ENCODE measurements around the gene DCAF6. TPM values are rescaled to one million over a fixed set of nuclear protein-coding genes. Genes with fewer than 3 reads are reported as not detected.

The DCAF6 gene
- total RNA-seq, 4 donors from 2014 or later: 99.6 to 137 (median 115) TPM

- TF ChIP-seq CTCF (IDR thresholded peaks at IDR 0.05): no peak
- no peak for ATAC-seq
- Histone ChIP-seq H3K4me1 (peaks cover 0 to 6% (median 0%) of the 10 kb centered on the region in 3 donors), H3K36me3 (peaks cover 0 to 43% of the 10 kb centered on the region in 2 donors), H3K4me3 (no peak overlapping the region), H3K27ac (no peak overlapping the region), H3K9me3 (no peaks in the 10 kb centered on the region), H3K27me3 (no peaks in the 10 kb centered on the region)
- 64 to 78% methylated on average over 2 of the region's 2 CpGs for WGBS, 2 donors (ENCODE audit: low coverage in 1 of 2)
Measured at GRCh38 chr1:167994560-167994959, 58.1 kb downstream of the DCAF6 start.

DNA sequence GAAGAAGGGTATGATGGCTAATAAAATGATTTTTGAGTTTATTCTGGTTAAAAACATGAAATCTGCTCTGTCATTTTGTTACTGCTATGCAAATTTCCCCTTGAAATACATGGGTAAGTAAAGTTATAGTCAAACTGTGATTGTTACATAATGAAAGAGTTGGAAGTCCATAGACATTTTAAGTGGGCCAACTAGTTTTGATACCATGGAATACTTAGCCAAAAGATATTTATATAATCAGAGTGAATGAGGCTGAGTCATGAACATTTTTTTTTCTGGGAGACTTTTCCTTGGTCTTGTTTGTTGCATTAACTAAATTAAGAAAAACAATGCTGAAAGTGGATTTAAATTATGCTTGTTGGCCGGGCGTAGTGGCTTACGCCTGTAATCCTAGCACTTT is 58.6 kb downstream of the DCAF6 start:
- no peak overlapping the region for H3K4me3 ChIP-seq
- no peaks in the 10 kb centered on the region for H3K9me3 ChIP-seq
- H3K36me3 ChIP-seq: peaks cover 0 to 43% of the 10 kb centered on the region in 2 donors
- 78 to 83% methylated on average over 3 of the region's 3 CpGs for WGBS, 2 donors (ENCODE audit: low coverage in 1 of 2)
- H3K27ac ChIP-seq: no peak overlapping the region
- ATAC-seq: no peak
- H3K4me1 ChIP-seq: peaks cover 0 to 6% (median 0%) of the 10 kb centered on the region in 3 donors
- TF ChIP-seq EP300 (IDR thresholded peaks at IDR 0.05) (no peak), POLR2AphosphoS5 (IDR thresholded peaks at IDR 0.05) (no peak), CTCF (IDR thresholded peaks at IDR 0.05) (no peak), POLR2A (IDR thresholded peaks at IDR 0.05) (no peak)
- no peaks in the 10 kb centered on the region for H3K27me3 ChIP-seq

DNA sequence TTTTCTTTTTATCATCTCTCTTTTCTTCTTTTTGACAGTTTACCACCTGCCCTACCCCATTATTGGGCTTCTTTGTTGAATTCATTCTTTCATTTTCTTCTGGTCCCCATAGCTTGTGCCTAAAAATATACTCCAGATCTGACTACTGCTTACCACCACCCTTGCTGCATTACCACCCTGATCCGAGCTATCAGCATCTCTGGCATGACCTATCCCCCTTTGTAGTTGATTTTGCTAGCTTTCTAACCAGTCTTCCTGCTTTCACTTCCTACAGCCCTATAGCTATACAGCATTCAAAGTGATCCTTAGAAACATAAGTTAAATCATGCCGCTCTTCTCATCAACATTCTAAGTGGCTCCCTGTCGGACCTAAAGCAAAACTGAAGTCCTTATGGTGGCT is 59.8 kb downstream of the DCAF6 start:
- H3K27me3 ChIP-seq: no peaks in the 10 kb centered on the region
- WGBS, 2 donors (ENCODE audit: low coverage in 1 of 2): 87 to 97% methylated on average over 3 of the region's 3 CpGs
- no peak overlapping the region for H3K4me3 ChIP-seq
- H3K36me3 ChIP-seq: peaks cover 0 to 41% of the 10 kb centered on the region in 2 donors
- TF ChIP-seq EP300 (IDR thresholded peaks at IDR 0.05) (no peak), POLR2AphosphoS5 (IDR thresholded peaks at IDR 0.05) (no peak), CTCF (IDR thresholded peaks at IDR 0.05) (no peak), POLR2A (IDR thresholded peaks at IDR 0.05) (no peak)
- H3K4me1 ChIP-seq: peaks cover 0 to 6% (median 0%) of the 10 kb centered on the region in 3 donors
- ATAC-seq: no peak
- H3K27ac ChIP-seq: no peak overlapping the region
- no peaks in the 10 kb centered on the region for H3K9me3 ChIP-seq

DNA sequence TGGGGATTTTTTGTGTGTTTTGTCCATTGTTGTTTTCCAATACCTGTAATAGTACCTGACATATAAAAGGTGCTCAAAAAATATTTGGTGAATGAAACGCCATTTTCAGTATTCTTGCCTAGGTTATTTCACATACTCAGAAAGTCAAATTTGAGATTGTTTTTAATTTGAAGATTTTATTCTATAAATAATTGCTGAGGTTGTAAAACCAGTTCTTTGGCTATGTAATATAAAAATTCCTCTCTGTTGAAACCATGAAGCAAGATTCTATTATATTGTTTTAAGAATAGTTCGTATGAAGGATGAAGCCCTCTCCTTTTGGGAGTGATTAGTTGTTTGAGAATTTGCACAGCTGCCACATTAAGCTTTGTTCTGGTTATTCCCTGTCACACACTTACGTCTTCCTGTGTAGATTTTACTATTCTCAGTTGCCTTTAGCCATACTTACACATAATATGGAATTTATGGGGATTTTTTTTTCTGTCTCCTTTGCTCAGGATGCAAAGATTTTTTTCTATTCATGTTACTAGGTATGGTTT is 60.6 kb downstream of the DCAF6 start:
- Histone ChIP-seq H3K27ac (no peak overlapping the region), H3K4me3 (no peak overlapping the region), H3K36me3 (peaks cover 0 to 32% of the 10 kb centered on the region in 2 donors), H3K4me1 (peaks cover 0 to 6% (median 0%) of the 10 kb centered on the region in 3 donors), H3K27me3 (no peaks in the 10 kb centered on the region), H3K9me3 (no peaks in the 10 kb centered on the region)
- no peak for ATAC-seq
- TF ChIP-seq POLR2AphosphoS5 (IDR thresholded peaks at IDR 0.05) (no peak), EP300 (IDR thresholded peaks at IDR 0.05) (no peak), CTCF (IDR thresholded peaks at IDR 0.05) (no peak), POLR2A (IDR thresholded peaks at IDR 0.05) (no peak)
- WGBS, 2 donors (ENCODE audit: low coverage in 1 of 2): 79 to 86% methylated on average over 3 of the region's 3 CpGs

DNA sequence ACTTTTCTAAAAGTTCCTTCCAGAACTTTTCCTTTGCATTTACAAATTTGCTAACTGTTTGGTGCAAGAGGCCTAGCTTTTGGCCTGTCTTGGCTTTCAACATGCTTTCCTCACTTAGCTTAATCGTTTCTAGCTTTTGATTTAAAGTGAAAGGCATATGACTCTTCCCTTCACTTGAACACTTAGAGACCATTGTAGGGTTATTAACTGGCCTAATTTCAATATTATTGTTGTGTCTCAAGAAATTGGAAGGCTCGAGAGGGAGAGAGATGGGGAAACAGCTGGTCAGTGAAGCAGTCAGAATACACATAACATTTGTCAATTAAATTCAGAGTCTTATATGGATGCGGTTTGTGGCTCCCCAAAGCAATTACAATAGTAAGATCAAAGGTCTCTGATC is 63.4 kb downstream of the DCAF6 start:
- H3K27me3 ChIP-seq: no peaks in the 10 kb centered on the region
- no peak overlapping the region for H3K4me3 ChIP-seq
- WGBS, 2 donors (ENCODE audit: low coverage in 1 of 2): 43 to 75% methylated on average over 2 to 3 of the region's 3 CpGs
- H3K9me3 ChIP-seq: no peaks in the 10 kb centered on the region
- H3K4me1 ChIP-seq: peaks cover 0 to 4% (median 0%) of the 10 kb centered on the region in 3 donors
- H3K27ac ChIP-seq: no peak overlapping the region
- no peak for ATAC-seq
- H3K36me3 ChIP-seq: peaks cover 0 to 29% of the 10 kb centered on the region in 2 donors
- no peak for TF ChIP-seq EP300 (IDR thresholded peaks at IDR 0.05)
- TF ChIP-seq POLR2A (IDR thresholded peaks at IDR 0.05): no peak
- TF ChIP-seq POLR2AphosphoS5 (IDR thresholded peaks at IDR 0.05): no peak
- TF ChIP-seq CTCF (IDR thresholded peaks at IDR 0.05): no peak

Data from gastroesophageal sphincter (tissue), 4 donors.